D721Med (cell line): ENCODE measurements around the gene ST8SIA4.

ENCODE experiments used
- DNase-seq: peaks from one replicate; pipeline ENCODE4 v3.0.0; 2011; ENCODE audit warnings: low spot score; ENCODE audit not compliant: insufficient read length
- FAIRE-seq: peaks from 2 replicates; lab custom pipeline; 2011; peaks lifted over from hg19 to GRCh38; lab: Jason Lieb, UNC
- CTCF ChIP-seq: IDR thresholded peaks from 2 replicates; pipeline ENCODE4 v1.5.1; 2012; ENCODE audit warnings: mild to moderate bottlenecking, control low read depth; ENCODE audit not compliant: insufficient read depth; ENCODE audit errors: missing control alignments

The ST8SIA4 gene

GRCh38 chr5:100902440-100903038 is 543 bp downstream of the ST8SIA4 start:
- DNase-seq: no peak
- no peak for TF ChIP-seq CTCF
- peak; percentile 21 for FAIRE-seq

- no peak for FAIRE-seq
- DNase-seq: no peak
- TF ChIP-seq CTCF: no peak
Observed at GRCh38 chr5:100901821-100902341, 1.2 kb downstream of the ST8SIA4 start.

GRCh38 chr5:100900796-100901781 is 2.0 kb downstream of the ST8SIA4 start:
- DNase-seq (no peak), FAIRE-seq (no peak)
- TF ChIP-seq CTCF: no peak

GRCh38 chr5:100900142-100900795 is 2.8 kb downstream of the ST8SIA4 start:
- no peak for FAIRE-seq

GRCh38 chr5:100899675-100900074 is 3.4 kb downstream of the ST8SIA4 start:
- FAIRE-seq (no peak), DNase-seq (no peak)
- no peak for TF ChIP-seq CTCF

More at GRCh38 chr5:100900142-100900795, 2.8 kb downstream of the ST8SIA4 start:
- no peak for DNase-seq
- peak; percentile 15 for TF ChIP-seq CTCF

- FAIRE-seq: peak; percentile 58
- no peak for TF ChIP-seq CTCF
- no peak for DNase-seq
Observed at GRCh38 chr5:100898504-100899346, 4.4 kb downstream of the ST8SIA4 start.
